T-helper 2 cell (primary cell): ENCODE measurements around the gene ZHX3.
A peak's percentile ranks its signal among the peaks of the same experiment; 100 is the strongest.

Experiments used
- DNase-seq, 5 experiments: peaks; one replicate each; pipeline versions ENCODE4 v3.0.0 to v3.0.0-alpha.2; 2012 to 2022
- total RNA-seq, 2 donors: gene quantifications; one replicate each; lab custom pipeline; 2026; lab: John Stamatoyannopoulos, UW

The ZHX3 gene
- 5.6 to 9.6 reads per million in 2 donors for total RNA-seq

GRCh38 chr20:41317546-41318270 lies at the start of gene ZHX3:
Gene ZHX3 (minus strand): TSS chr20:41317731. CDS start chr20:41204916, 112,815 bp downstream.
- peak; percentile 92 to 98 (median 95) for DNase-seq

- no peak for DNase-seq
Measured at GRCh38 chr20:41367393-41367695, 49.8 kb upstream of the ZHX3 start.

GRCh38 chr20:41366546-41367392 lies 49.2 kb upstream of the ZHX3 start, which contains the start of gene EMILIN3:
Gene EMILIN3 (minus strand): TSS chr20:41366818. CDS start chr20:41366634, 184 bp downstream.
- DNase-seq = no peak

- DNase-seq = no peak
Measured at GRCh38 chr20:41365777-41366545, 48.4 kb upstream of the ZHX3 start.

- DNase-seq = no peak
Measured at GRCh38 chr20:41364967-41365765, 47.6 kb upstream of the ZHX3 start.

GRCh38 chr20:41364236-41364855 lies 46.8 kb upstream of the ZHX3 start:
- no peak for DNase-seq

GRCh38 chr20:41363601-41364000 lies 46.1 kb upstream of the ZHX3 start:
- DNase-seq = no peak

GRCh38 chr20:41362748-41363140 lies 45.2 kb upstream of the ZHX3 start:
- no peak for DNase-seq

- DNase-seq = no peak
Measured at GRCh38 chr20:41361757-41362747, 44.5 kb upstream of the ZHX3 start.

GRCh38 chr20:41360831-41361756 lies 43.6 kb upstream of the ZHX3 start:
- DNase-seq = no peak

GRCh38 chr20:41359541-41360011 lies 42.0 kb upstream of the ZHX3 start:
- DNase-seq = no peak

- no peak for DNase-seq
Measured at GRCh38 chr20:41358717-41359116, 41.2 kb upstream of the ZHX3 start.

GRCh38 chr20:41358230-41358629 lies 40.7 kb upstream of the ZHX3 start:
- no peak for DNase-seq

- DNase-seq = no peak
Measured at GRCh38 chr20:41357424-41358163, 40.1 kb upstream of the ZHX3 start.

GRCh38 chr20:41356951-41357350 lies 39.4 kb upstream of the ZHX3 start:
- DNase-seq = no peak

- no peak for DNase-seq
Measured at GRCh38 chr20:41355598-41356203, 38.2 kb upstream of the ZHX3 start.

- DNase-seq = no peak
Measured at GRCh38 chr20:41355192-41355591, 37.7 kb upstream of the ZHX3 start.

GRCh38 chr20:41353530-41353929 lies 36.0 kb upstream of the ZHX3 start:
- DNase-seq = no peak
